ENCODE results near the gene OCA2.

Gene OCA2

GRCh38 chr15:27934782-27935181, 164.3 kb downstream of the OCA2 start:
- DNase-seq = no peak
- no peaks in the 10 kb centered on the region for H3K4me1 Mint-ChIP-seq
- no peak overlapping the region for H3K27ac Mint-ChIP-seq
- H3K4me3 Mint-ChIP-seq = no peak overlapping the region
- TF ChIP-seq CTCF (IDR thresholded peaks at IDR 0.05) = no peak
- H3K9me3 Mint-ChIP-seq = peaks cover 27% of the 10 kb centered on the region
- peaks cover 3% of the 10 kb centered on the region for H3K27me3 Mint-ChIP-seq (ENCODE audit: low read depth, poor library complexity)
- H3K36me3 Mint-ChIP-seq (ENCODE audit: low read depth) = peaks cover 10% of the 10 kb centered on the region

- no peak for TF ChIP-seq CTCF (IDR thresholded peaks at IDR 0.05)
- no peak overlapping the region for H3K4me3 Mint-ChIP-seq
- H3K27me3 Mint-ChIP-seq (ENCODE audit: low read depth, poor library complexity) = peaks cover under 1% of the 10 kb centered on the region
- H3K4me1 Mint-ChIP-seq = peaks cover 3% of the 10 kb centered on the region
- no peak overlapping the region for H3K27ac Mint-ChIP-seq
- DNase-seq = no peak
- H3K9me3 Mint-ChIP-seq = peaks cover 29% of the 10 kb centered on the region
- peaks cover 10% of the 10 kb centered on the region for H3K36me3 Mint-ChIP-seq (ENCODE audit: low read depth)
Observed at GRCh38 chr15:27933562-27933961, 165.6 kb downstream of the OCA2 start.

GRCh38 chr15:27932600-27932999, 166.5 kb downstream of the OCA2 start:
- Mint-ChIP-seq H3K27me3 (ENCODE audit: low read depth, poor library complexity) (no peaks in the 10 kb centered on the region), H3K27ac (no peak overlapping the region), H3K36me3 (ENCODE audit: low read depth) (peaks cover 10% of the 10 kb centered on the region)

GRCh38 chr15:27928386-27928785, 170.7 kb downstream of the OCA2 start:
- H3K4me3 Mint-ChIP-seq = no peak overlapping the region
- H3K36me3 Mint-ChIP-seq (ENCODE audit: low read depth) = peaks cover 8% of the 10 kb centered on the region
- H3K27ac Mint-ChIP-seq = no peak overlapping the region

More at GRCh38 chr15:27932600-27932999, 166.5 kb downstream of the OCA2 start:
- Mint-ChIP-seq H3K4me3 (no peak overlapping the region), H3K4me1 (peaks cover 10% of the 10 kb centered on the region), H3K9me3 (peaks cover 29% of the 10 kb centered on the region)
- no peak for DNase-seq
- no peak for TF ChIP-seq CTCF (IDR thresholded peaks at IDR 0.05)

GRCh38 chr15:27912283-27912682, 186.8 kb downstream of the OCA2 start:
- no peak for DNase-seq
- TF ChIP-seq CTCF (IDR thresholded peaks at IDR 0.05) = no peak
- H3K27ac Mint-ChIP-seq = no peak overlapping the region
- peaks cover 23% of the 10 kb centered on the region for H3K9me3 Mint-ChIP-seq
- no peaks in the 10 kb centered on the region for H3K36me3 Mint-ChIP-seq (ENCODE audit: low read depth)
- H3K27me3 Mint-ChIP-seq (ENCODE audit: low read depth, poor library complexity) = peaks cover 4% of the 10 kb centered on the region
- H3K4me3 Mint-ChIP-seq = no peak overlapping the region
- no peaks in the 10 kb centered on the region for H3K4me1 Mint-ChIP-seq

More at GRCh38 chr15:27928386-27928785, 170.7 kb downstream of the OCA2 start:
- TF ChIP-seq CTCF (IDR thresholded peaks at IDR 0.05) = no peak
- no peaks in the 10 kb centered on the region for H3K27me3 Mint-ChIP-seq (ENCODE audit: low read depth, poor library complexity)
- peaks cover 26% of the 10 kb centered on the region for H3K9me3 Mint-ChIP-seq
- no peak for DNase-seq
- H3K4me1 Mint-ChIP-seq = peaks cover 22% of the 10 kb centered on the region

- Mint-ChIP-seq H3K27ac (no peak overlapping the region), H3K36me3 (ENCODE audit: low read depth) (no peaks in the 10 kb centered on the region), H3K4me1 (no peaks in the 10 kb centered on the region), H3K27me3 (ENCODE audit: low read depth, poor library complexity) (peaks cover 4% of the 10 kb centered on the region), H3K9me3 (peaks cover 23% of the 10 kb centered on the region), H3K4me3 (no peak overlapping the region)
- no peak for DNase-seq
- no peak for TF ChIP-seq CTCF (IDR thresholded peaks at IDR 0.05)
Observed at GRCh38 chr15:27906802-27907201, 192.3 kb downstream of the OCA2 start.
